HCT116 (cell line): ENCODE results near the gene CTDNEP1. TPM values are rescaled to one million over a fixed set of nuclear protein-coding genes. Genes with fewer than 3 reads are reported as not detected.

ENCODE experiments used
- ATAC-seq: fragments of 200-7000 bp; cut with Tn5 transposase; 2 replicates; pipeline ENCODE4 v1.9.1; 2020; ENCODE audit warnings: mild to moderate bottlenecking, moderate library complexity
- BruUV-seq: library from RNA; stranded (reverse); fragments of 400-500 nt; replicated peaks from 2 replicates; lab custom pipeline; 2021; lab: Mats Ljungman, UMichigan
- CTCF ChIA-PET: fragments of 300-600 bp; sonication (Branson Sonifier 250); formaldehyde crosslinking; loops from one replicate; lab custom pipeline; 2021; ENCODE audit warnings: antibody characterized with exemption; lab: Charles Lee
- POLR2A ChIA-PET: fragments of 300-600, 350-600 bp; sonication (Branson Sonifier 250); formaldehyde crosslinking; loops from one replicate; lab custom pipeline; 2021; ENCODE audit warnings: antibody characterized with exemption; lab: Charles Lee
- RAD21 ChIA-PET, 2 experiments: fragments of 300-600 bp; sonication (Branson Sonifier 250); formaldehyde crosslinking; loops; one replicate each; lab custom pipeline; 2023; ENCODE audit warnings: low total read pairs in 2 of 2; ENCODE audit not compliant: uncharacterized antibody in 2 of 2, unreplicated experiment in 2 of 2, low non-redundant PET in 1 of 2; lab: Charles Lee
- DNase-seq: peaks from one replicate; pipeline ENCODE4 v3.0.0-alpha.2; 2010; ENCODE audit warnings: low read depth, low spot score
- H2AFZ ChIP-seq: fragments of 200-600 bp; shearing (Covaris generic), sonication (generic); 2 replicates; pipeline ENCODE4 v1.6.1; 2017; ENCODE audit warnings: low read depth, mixed run types, mixed read lengths, antibody characterized with exemption, low read length; ENCODE audit not compliant: poor library complexity, severe bottlenecking
- H3K27ac ChIP-seq: 2 replicates; pipeline ENCODE4 v1.5.1; 2012; ENCODE audit warnings: low read depth, low read length
- H3K27me3 ChIP-seq: fragments of 200-600 bp; sonication (generic); 2 replicates; pipeline ENCODE4 v1.6.1; 2016; ENCODE audit warnings: mixed run types, low read length, mixed read lengths; ENCODE audit not compliant: insufficient read depth
- H3K36me3 ChIP-seq, 2 experiments: fragments of 200-500 bp in 1 of 2; fragments of 200-600 bp in 1 of 2; sonication (Bioruptor generic) in 1 of 2; sonication (generic) in 1 of 2; 2 replicates each; pipeline versions ENCODE4 v1.5.1 to v1.6.1; 2014 to 2016; ENCODE audit warnings: low read length in 2 of 2, inconsistent platforms in 1 of 2, mixed read lengths in 1 of 2, mixed run types in 1 of 2; ENCODE audit not compliant: insufficient read depth in 2 of 2, control insufficient read depth in 1 of 2
- H3K4me1 ChIP-seq, 2 experiments: fragments of 200-600 bp in 1 of 2; sonication (generic) in 1 of 2; 2 replicates each; pipeline versions ENCODE4 v1.5.1 to v1.6.1; 2012 to 2017; ENCODE audit warnings: low read length in 2 of 2, inconsistent platforms in 1 of 2, mild to moderate bottlenecking in 1 of 2, mixed read lengths in 1 of 2, mixed run types in 1 of 2, moderate library complexity in 1 of 2; ENCODE audit not compliant: insufficient read depth in 2 of 2, control insufficient read depth in 1 of 2
- H3K4me2 ChIP-seq: fragments of 200-600 bp; sonication (generic); 2 replicates; pipeline ENCODE4 v1.6.1; 2017; ENCODE audit warnings: mixed run types, low read length, mixed read lengths
- H3K4me3 ChIP-seq, 2 experiments: fragments of 200-600 bp in 1 of 2; sonication (generic) in 1 of 2; replicated peaks in 1 of 2; 2 replicates each; pipeline ENCODE4 v1.5.1; 2011 to 2016; ENCODE audit warnings: low read length in 2 of 2, control low read depth in 1 of 2, low read depth in 1 of 2, mild to moderate bottlenecking in 1 of 2, mixed read lengths in 1 of 2, mixed run types in 1 of 2
- H3K79me2 ChIP-seq: fragments of 200-600 bp; sonication (generic); 2 replicates; pipeline ENCODE4 v1.6.1; 2017; ENCODE audit warnings: mild to moderate bottlenecking, mixed run types, low read length, moderate library complexity, mixed read lengths; ENCODE audit not compliant: insufficient read depth
- H3K9ac ChIP-seq: fragments of 200-600 bp; sonication (generic); 2 replicates; pipeline ENCODE4 v1.6.1; 2016; ENCODE audit warnings: low read length, mixed read lengths
- H3K9me2 ChIP-seq: fragments of 200-600 bp; sonication (generic), shearing (Covaris generic); 2 replicates; pipeline ENCODE4 v1.6.1; 2017; ENCODE audit warnings: mixed run types, mild to moderate bottlenecking, moderate library complexity; ENCODE audit not compliant: insufficient read depth
- H3K9me3 ChIP-seq, 2 experiments: fragments of 200-500 bp in 1 of 2; fragments of 200-600 bp in 1 of 2; sonication (Bioruptor generic) in 1 of 2; sonication (generic) in 1 of 2; 2 replicates each; pipeline ENCODE4 v1.6.1; 2014 to 2017; ENCODE audit warnings: low read length in 2 of 2, mixed read lengths in 2 of 2, inconsistent platforms in 1 of 2, low read depth in 1 of 2, mild to moderate bottlenecking in 1 of 2, mixed run types in 1 of 2, moderate library complexity in 1 of 2; ENCODE audit not compliant: control insufficient read depth in 1 of 2, insufficient read depth in 1 of 2
- H4K20me1 ChIP-seq: fragments of 200-600 bp; sonication (generic), shearing (Covaris generic); 2 replicates; pipeline ENCODE4 v1.6.1; 2017; ENCODE audit warnings: mixed run types, mild to moderate bottlenecking, moderate library complexity; ENCODE audit not compliant: insufficient read depth
- ATF3 ChIP-seq: IDR thresholded peaks from 2 replicates; pipeline ENCODE4 v1.6.1; 2012
- CBX3 ChIP-seq: IDR thresholded peaks from 2 replicates; pipeline ENCODE4 v1.6.1; 2012; ENCODE audit warnings: low read depth
- CTCF ChIP-seq, 3 experiments: fragments of 200-600 bp in 1 of 3; sonication (generic) in 1 of 3; IDR thresholded peaks in 2 of 3; conservative IDR thresholded peaks in 1 of 3; 2 replicates each; pipeline ENCODE4 v1.5.1; 2012 to 2017; ENCODE audit warnings: low read depth in 2 of 3, low read length in 2 of 3, antibody characterized with exemption in 1 of 3, borderline replicate concordance in 1 of 3, control low read depth in 1 of 3, mild to moderate bottlenecking in 1 of 3, mixed read lengths in 1 of 3, mixed run types in 1 of 3, moderate library complexity in 1 of 3; ENCODE audit not compliant: insufficient read depth in 1 of 3
- EGR1 ChIP-seq: IDR thresholded peaks from 2 replicates; pipeline ENCODE4 v1.6.1; 2012; ENCODE audit warnings: low read depth
- ELF1 ChIP-seq: IDR thresholded peaks from 2 replicates; pipeline ENCODE4 v1.6.1; 2012; ENCODE audit warnings: low read depth, borderline replicate concordance
- EZH2 ChIP-seq: fragments of 200-600 bp; sonication (generic); IDR thresholded peaks from 2 replicates; pipeline ENCODE4 v1.6.1; 2017; ENCODE audit warnings: antibody characterized with exemption, mixed run types
- EZH2phosphoT487 ChIP-seq: fragments of 200-600 bp; IDR thresholded peaks from 2 replicates; pipeline ENCODE4 v1.6.1; 2018; ENCODE audit warnings: antibody characterized with exemption, borderline replicate concordance
- FOSL1 ChIP-seq: IDR thresholded peaks from 2 replicates; pipeline ENCODE4 v1.6.1; 2012; ENCODE audit warnings: low read depth
- MAX ChIP-seq: IDR thresholded peaks from 2 replicates; pipeline ENCODE4 v1.6.1; 2012
- POLR2A ChIP-seq: IDR thresholded peaks from 2 replicates; pipeline ENCODE4 v1.7.0; 2011; ENCODE audit warnings: borderline replicate concordance; ENCODE audit not compliant: insufficient read depth, insufficient read length; ENCODE audit errors: extremely low read depth
- SIN3A ChIP-seq: IDR thresholded peaks from 2 replicates; pipeline ENCODE4 v1.6.1; 2012; ENCODE audit warnings: low read depth
- SP1 ChIP-seq: IDR thresholded peaks from 2 replicates; pipeline ENCODE4 v1.6.1; 2012; ENCODE audit warnings: low read depth
- SRF ChIP-seq: IDR thresholded peaks from 2 replicates; pipeline ENCODE4 v1.6.1; 2012; ENCODE audit warnings: low read depth
- TCF7L2 ChIP-seq: IDR thresholded peaks from 2 replicates; pipeline ENCODE4 v1.7.0; 2011; ENCODE audit warnings: borderline replicate concordance, inconsistent platforms; ENCODE audit not compliant: insufficient read depth, insufficient read length; ENCODE audit errors: extremely low read depth
- YY1 ChIP-seq: IDR thresholded peaks from 2 replicates; pipeline ENCODE4 v1.6.1; 2011; ENCODE audit warnings: low read length, low read depth, moderate library complexity, mild to moderate bottlenecking; ENCODE audit not compliant: insufficient replicate concordance; ENCODE audit errors: extremely low read depth
- ZBTB33 ChIP-seq: IDR thresholded peaks from 2 replicates; pipeline ENCODE4 v1.6.1; 2011; ENCODE audit warnings: mild to moderate bottlenecking, low read length, moderate library complexity; ENCODE audit not compliant: insufficient replicate concordance; ENCODE audit errors: extremely low read depth
- ZFX ChIP-seq: fragments of 450-650 bp; IDR thresholded peaks from 2 replicates; pipeline ENCODE4 v1.6.1; 2017
- intact Hi-C: fragments of 100-400 bp; cut with micrococcal nuclease; formaldehyde crosslinking; loops from 2 replicates; pipeline ENCODE4 v1.10.0; 2022
- total RNA-seq: library from RNA; stranded (reverse); gene quantifications from one replicate; pipeline ENCODE4 v1.2.1, GENCODE V29; 2021; ENCODE audit not compliant: unreplicated experiment

CTDNEP1 gene
- total RNA-seq, 1 experiment from 2014 or later, result 143 TPM

- BruUV-seq, result TSS peak; percentile 34
- Histone ChIP-seq H4K20me1 (peaks cover 4% of the 10 kb centered on the region; the same call in 1 of the 2 replicates), H3K4me3 (no peak overlapping the region), H3K79me2 (peaks cover 74% of the 10 kb centered on the region), H3K4me1 (peaks cover 22 to 55% of the 10 kb centered on the region in 2 experiments; a peak in 3 of 4 replicates), H3K36me3 (peaks cover 46 to 48% of the 10 kb centered on the region in 2 experiments), H3K27me3 (no peaks in the 10 kb centered on the region), H3K4me2 (peak overlapping the region; percentile 83), H3K9me3 (no peaks in the 10 kb centered on the region), H2AFZ (no peak overlapping the region), H3K9ac (no peak overlapping the region), H3K9me2 (no peaks in the 10 kb centered on the region), H3K27ac (no peak overlapping the region)
- TF ChIP-seq ATF3 (no peak), EZH2phosphoT487 (no peak), TCF7L2 (no peak), ZBTB33 (no peak), POLR2A (no peak), SIN3A (no peak), MAX (no peak), EGR1 (no peak), CBX3 (no peak), ZFX (no peak), ELF1 (no peak), SP1 (no peak), CTCF (IDR thresholded peaks at IDR 0.05 in 2 of 3, conservative IDR thresholded peaks at IDR 0.05 in 1 of 3; ENCODE audit: borderline replicate concordance in 1 of 3, insufficient read depth in 1 of 3, low read depth in 2 of 3, low read length in 2 of 3) (no peak), EZH2 (no peak), SRF (no peak), FOSL1 (no peak), YY1 (no peak)
- ATAC-seq (no peak), DNase-seq (no peak)
- RAD21 ChIA-PET, result no interaction called here
- POLR2A ChIA-PET, result no interaction called here
- CTCF ChIA-PET, result no interaction called here
- intact Hi-C loops, result no loop called here
Measured at GRCh38 chr17:7232114-7232513, 19.4 kb downstream of the CTDNEP1 start.
